Activated B cell treated with CpG ODN at 0.5 μM for 24 hours (primary cell): Measurements from ENCODE around the gene CKS1B. TPM values are rescaled to one million over a fixed set of nuclear protein-coding genes. Genes with fewer than 3 reads are reported as not detected.

Source experiments
- ATAC-seq: fragments of 200-7000 bp; cut with Tn5 transposase; one replicate; pipeline ENCODE4 v1.10.0; 2021; ENCODE audit warnings: low read depth, mild to moderate bottlenecking, moderate library complexity
- CTCF ChIA-PET: fragments of 350-600 bp; sonication (Branson Sonifier 250); formaldehyde crosslinking; loops from one replicate; lab custom pipeline; 2021; ENCODE audit warnings: antibody characterized with exemption; lab: Charles Lee
- POLR2A ChIA-PET: fragments of 350-600 bp; sonication (Branson Sonifier 250); formaldehyde crosslinking; loops from one replicate; lab custom pipeline; 2021; ENCODE audit warnings: antibody characterized with exemption; lab: Charles Lee
- DNase-seq: peaks from one replicate; pipeline ENCODE4 v3.0.0; 2022
- H3K27ac Mint-ChIP-seq: one replicate; pipeline ENCODE4 v1.8.0; 2020; ENCODE audit warnings: mixed read lengths
- H3K27me3 Mint-ChIP-seq: one replicate; pipeline ENCODE4 v1.8.0; 2021; ENCODE audit warnings: mixed read lengths
- H3K36me3 Mint-ChIP-seq: one replicate; pipeline ENCODE4 v1.8.0; 2021; ENCODE audit warnings: low read depth, mixed read lengths
- H3K4me1 Mint-ChIP-seq: one replicate; pipeline ENCODE4 v1.8.0; 2021; ENCODE audit warnings: mixed read lengths
- H3K4me3 Mint-ChIP-seq: one replicate; pipeline ENCODE4 v1.8.0; 2020; ENCODE audit warnings: mild to moderate bottlenecking, mixed read lengths
- H3K9me3 Mint-ChIP-seq: one replicate; pipeline ENCODE4 v1.8.0; 2020; ENCODE audit warnings: mixed read lengths
- CTCF ChIP-seq: fragments of 200-600 bp; IDR thresholded peaks from one replicate; pipeline ENCODE4 v1.8.0; 2022; ENCODE audit warnings: antibody characterized with exemption, mild to moderate bottlenecking
- intact Hi-C: fragments of 100-400 bp; cut with micrococcal nuclease; formaldehyde crosslinking; loops from one replicate; pipeline ENCODE4 v1.15.1; 2024
- total RNA-seq: library from RNA; stranded (reverse); gene quantifications from 2 replicates; pipeline ENCODE4 v1.2.3, GENCODE V29; 2022

The CKS1B gene
- total RNA-seq, 1 donor from 2014 or later: 25.3 TPM

- peaks cover 14% of the 10 kb centered on the region for H3K4me1 Mint-ChIP-seq
- intact Hi-C loops: no loop called here
- H3K27ac Mint-ChIP-seq: no peak overlapping the region
- DNase-seq (no peak), ATAC-seq (no peak)
- peaks cover 44% of the 10 kb centered on the region for H3K36me3 Mint-ChIP-seq
- CTCF ChIA-PET: interaction anchor here (1.2 to 1.4 kb wide), 2 partner anchors 11 to 29 kb away, joined by 3 to 4 read pairs; no protein-coding TSS in a partner anchor
- no peak overlapping the region for H3K4me3 Mint-ChIP-seq
- TF ChIP-seq CTCF: no peak
- POLR2A ChIA-PET: interaction anchor here (0.6 to 2.4 kb wide), 4 partner anchors 12 to 430 kb away, joined by 3 to 9 read pairs (median 6); partner anchors contain the start of genes CKS1B and UBE2Q1
- H3K9me3 Mint-ChIP-seq: no peaks in the 10 kb centered on the region
- H3K27me3 Mint-ChIP-seq: no peaks in the 10 kb centered on the region
Observed at GRCh38 chr1:154988058-154988954, 13.8 kb downstream of the CKS1B start.

- ChIA-PET POLR2A (no interaction called here), CTCF (no interaction called here)
- no peaks in the 10 kb centered on the region for H3K27me3 Mint-ChIP-seq
Observed at GRCh38 chr1:154989195-154989860, 14.8 kb downstream of the CKS1B start.

GRCh38 chr1:154990276-154990675, 15.8 kb downstream of the CKS1B start:
- ChIA-PET CTCF (no interaction called here), POLR2A (no interaction called here)
- DNase-seq: no peak
- TF ChIP-seq CTCF: no peak
- Mint-ChIP-seq H3K36me3 (peaks cover 44% of the 10 kb centered on the region), H3K27ac (no peak overlapping the region), H3K27me3 (no peaks in the 10 kb centered on the region), H3K4me1 (peaks cover 7% of the 10 kb centered on the region), H3K4me3 (no peak overlapping the region), H3K9me3 (no peaks in the 10 kb centered on the region)
- no peak for ATAC-seq
- intact Hi-C loops: no loop called here

More at GRCh38 chr1:154989195-154989860, 14.8 kb downstream of the CKS1B start:
- no peak for TF ChIP-seq CTCF
- Mint-ChIP-seq H3K4me1 (peaks cover 10% of the 10 kb centered on the region), H3K9me3 (no peaks in the 10 kb centered on the region), H3K27ac (no peak overlapping the region), H3K4me3 (no peak overlapping the region), H3K36me3 (peaks cover 44% of the 10 kb centered on the region)
- intact Hi-C loops: no loop called here
- DNase-seq: no peak
- no peak for ATAC-seq

GRCh38 chr1:154992721-154993571, 18.5 kb downstream of the CKS1B start:
- POLR2A ChIA-PET: interaction anchor here (0.8 to 2.5 kb wide), 5 partner anchors 10 to 28 kb away, joined by 3 to 11 read pairs (median 5); partner anchors contain the start of gene FLAD1
- Mint-ChIP-seq H3K36me3 (peaks cover 37% of the 10 kb centered on the region), H3K27me3 (no peaks in the 10 kb centered on the region), H3K9me3 (no peaks in the 10 kb centered on the region), H3K4me3 (no peak overlapping the region), H3K4me1 (peaks cover 10% of the 10 kb centered on the region), H3K27ac (no peak overlapping the region)
- no peak for ATAC-seq
- intact Hi-C loops: no loop called here
- no peak for TF ChIP-seq CTCF
- CTCF ChIA-PET: interaction anchor here (0.9 to 3.0 kb wide), 3 partner anchors 14 to 32 kb away, joined by 3 to 14 read pairs (median 3); partner anchors contain the start of gene PYGO2
- no peak for DNase-seq
